Heart right ventricle (tissue), 16 donors: ENCODE results near the gene NFE2L1. TPM values are rescaled to one million over a fixed set of nuclear protein-coding genes. Genes with fewer than 3 reads are reported as not detected.

Experiments used
- ATAC-seq, 8 donors: fragments of 200-7000 bp; cut with Tn5 transposase; one replicate each; pipeline ENCODE4 v1.9.1; 2020; ENCODE audit warnings: mild to moderate bottlenecking in 8 of 8, moderate library complexity in 8 of 8, moderate number of reproducible peaks in 1 of 8
- DNase-seq, 2 donors: peaks; one replicate each; pipeline ENCODE4 v3.0.0-alpha.2; 2020
- H3K27ac ChIP-seq, 10 donors: fragments of 200-600 bp; sonication (generic) in 2 of 10; one replicate each; pipeline versions ENCODE4 v1.5.0 to v1.8.0; 2020 to 2022; ENCODE audit warnings: mild to moderate bottlenecking in 3 of 10
- H3K27me3 ChIP-seq, 7 donors: fragments of 200-600 bp; one replicate each; pipeline ENCODE4 v1.8.0; 2021 to 2022; ENCODE audit warnings: mild to moderate bottlenecking in 2 of 7
- H3K36me3 ChIP-seq, 9 donors: fragments of 200-600 bp; sonication (generic) in 1 of 9; one replicate each; pipeline versions ENCODE4 v1.5.0 to v1.8.0; 2020 to 2022; ENCODE audit warnings: mild to moderate bottlenecking in 2 of 9
- H3K4me1 ChIP-seq, 9 donors: fragments of 200-600 bp; sonication (generic) in 1 of 9; one replicate each; pipeline versions ENCODE4 v1.5.0 to v1.8.0; 2020 to 2022; ENCODE audit warnings: mild to moderate bottlenecking in 4 of 9
- H3K4me3 ChIP-seq, 10 donors: fragments of 200-600 bp; sonication (generic) in 2 of 10; one replicate each; pipeline versions ENCODE4 v1.5.0 to v1.8.0; 2020 to 2022; ENCODE audit warnings: mild to moderate bottlenecking in 7 of 10, moderate library complexity in 2 of 10
- H3K9me3 ChIP-seq, 11 donors: fragments of 200-600 bp in 10 of 11; sonication (generic) in 2 of 11; one replicate each; pipeline versions ENCODE4 v1.5.0 to v1.8.0; 2013 to 2022; ENCODE audit warnings: mild to moderate bottlenecking in 2 of 11, control low read depth in 1 of 11, moderate library complexity in 1 of 11
- WGBS, 2 donors: extraction: QIAGEN DNeasy Blood & Tissue Kit; methylation state at CpG; one replicate each; pipeline ENCODE4 v1.1.7; 2013; ENCODE audit warnings: inconsistent platforms in 1 of 2; 5-methylcytosine and 5-hydroxymethylcytosine counted together
- intact Hi-C, 10 donors: fragments of 100-400 bp; cut with DNase I; formaldehyde crosslinking; loops; one replicate each; pipeline versions ENCODE4 v1.11.1 to v1.14.2; 2022
- polyA plus RNA-seq, 2 donors: library from polyadenylated mRNA; stranded (reverse); fragments of 200-250 nt; gene quantifications; one replicate each; pipeline ENCODE4 v1.2.3, GENCODE V29; 2013
- total RNA-seq, 10 donors: library from RNA; stranded (reverse); fragmentation: NEBNext Ultra II Directional in 3 of 10; extraction: Animal tissue kit (Norgen Biotek cat#: 25700) in 3 of 10; gene quantifications; one replicate each; pipeline versions ENCODE4 v1.2.1 to v1.2.4, GENCODE V29; 2021 to 2023
- TF ChIP-seq, protein P1 (sequence below), 9 donors: fragments of 200-600 bp; sonication (generic) in 2 of 9; IDR thresholded peaks; one replicate each; pipeline versions ENCODE4 v1.5.0 to v1.8.0; 2021 to 2022; ENCODE audit warnings: antibody characterized with exemption in 9 of 9, mild to moderate bottlenecking in 5 of 9, moderate library complexity in 1 of 9
- donor health status: Arrhythmogenic right ventricular cardiomyopathy.
- donor health status: ischemic (EF 13 %, LVEDD 7.1; RV severe dilation, severe dysfunction).
- donor health status: healthy with polysubstance abuse.
- donor health status: DM: no; HTN: yes; CAD: no.
- donor health status: DM: no; HTN: no; CAD: no.
- donor health status: ischemic (EF 25% LVEDD 6.9; RV normal size, moderate dysfunction).
- donor health status: ischemic (EF 25% LVEDD 5.7; RV mildly dilated, moderate dysfunction).
- donor health status: healthy.
- donor health status: DM: yes; HTN: yes; CAD: no.
- donor health status: Ischemic cardiomyopathy.
- donor health status: ischemic (EF 35%, LVEDD 5.7; RV mildly dilated, moderate dysfunction).
- donor health status: nonischemic (EF 11% LVEDD 7.7; RV severe dilation, severe dysfunction).
- donor health status: DM: yes; HTN: yes; CAD: no.
- donor health status: PGD.
- donor health status: ischemic (EF 29% LVEDD 5.4; RV normal size, mild dysfunction).
- donor health status: nonischemic (EF 23%, LVEDD 6.1; RV moderate dilation, normal function).

The NFE2L1 gene
- total and polyA plus RNA-seq, 12 donors: 108 to 1,033 (median 669) TPM

DNA sequence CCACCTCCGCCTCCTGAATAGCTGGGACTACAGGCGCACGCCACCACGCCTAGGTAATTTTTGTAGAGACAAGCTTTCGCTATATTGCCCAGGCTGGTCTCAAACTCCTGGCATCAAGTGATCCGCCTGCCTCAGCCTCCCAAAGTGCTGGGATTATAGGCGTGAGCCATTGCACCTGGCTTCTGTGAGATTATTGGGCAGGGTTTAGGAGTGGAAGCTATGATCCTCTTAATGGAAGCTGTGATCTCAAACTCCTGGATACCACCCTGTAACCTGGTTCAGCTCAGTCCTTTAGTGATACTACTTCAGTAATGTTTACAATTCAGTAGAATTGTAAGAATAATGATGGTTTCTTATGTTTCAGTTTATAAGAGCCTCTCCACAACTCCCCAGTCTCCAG lies 14.1 kb downstream of the NFE2L1 start:
- Histone ChIP-seq H3K36me3 (peaks cover 3 to 100% (median 59%) of the 10 kb centered on the region in 9 donors), H3K27ac (no peak overlapping the region), H3K4me3 (no peak overlapping the region), H3K27me3 (no peaks in the 10 kb centered on the region), H3K9me3 (no peaks in the 10 kb centered on the region), H3K4me1 (peaks cover 2 to 57% (median 37%) of the 10 kb centered on the region in 9 donors)
- no peak for ATAC-seq
- intact Hi-C loops: no loop called here
- WGBS, 2 donors: 95% methylated on average over 7 of the region's 7 CpGs
- no peak for DNase-seq
- TF ChIP-seq, protein P1, sequence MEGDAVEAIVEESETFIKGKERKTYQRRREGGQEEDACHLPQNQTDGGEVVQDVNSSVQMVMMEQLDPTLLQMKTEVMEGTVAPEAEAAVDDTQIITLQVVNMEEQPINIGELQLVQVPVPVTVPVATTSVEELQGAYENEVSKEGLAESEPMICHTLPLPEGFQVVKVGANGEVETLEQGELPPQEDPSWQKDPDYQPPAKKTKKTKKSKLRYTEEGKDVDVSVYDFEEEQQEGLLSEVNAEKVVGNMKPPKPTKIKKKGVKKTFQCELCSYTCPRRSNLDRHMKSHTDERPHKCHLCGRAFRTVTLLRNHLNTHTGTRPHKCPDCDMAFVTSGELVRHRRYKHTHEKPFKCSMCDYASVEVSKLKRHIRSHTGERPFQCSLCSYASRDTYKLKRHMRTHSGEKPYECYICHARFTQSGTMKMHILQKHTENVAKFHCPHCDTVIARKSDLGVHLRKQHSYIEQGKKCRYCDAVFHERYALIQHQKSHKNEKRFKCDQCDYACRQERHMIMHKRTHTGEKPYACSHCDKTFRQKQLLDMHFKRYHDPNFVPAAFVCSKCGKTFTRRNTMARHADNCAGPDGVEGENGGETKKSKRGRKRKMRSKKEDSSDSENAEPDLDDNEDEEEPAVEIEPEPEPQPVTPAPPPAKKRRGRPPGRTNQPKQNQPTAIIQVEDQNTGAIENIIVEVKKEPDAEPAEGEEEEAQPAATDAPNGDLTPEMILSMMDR (IDR thresholded peaks at IDR 0.05): no peak

DNA sequence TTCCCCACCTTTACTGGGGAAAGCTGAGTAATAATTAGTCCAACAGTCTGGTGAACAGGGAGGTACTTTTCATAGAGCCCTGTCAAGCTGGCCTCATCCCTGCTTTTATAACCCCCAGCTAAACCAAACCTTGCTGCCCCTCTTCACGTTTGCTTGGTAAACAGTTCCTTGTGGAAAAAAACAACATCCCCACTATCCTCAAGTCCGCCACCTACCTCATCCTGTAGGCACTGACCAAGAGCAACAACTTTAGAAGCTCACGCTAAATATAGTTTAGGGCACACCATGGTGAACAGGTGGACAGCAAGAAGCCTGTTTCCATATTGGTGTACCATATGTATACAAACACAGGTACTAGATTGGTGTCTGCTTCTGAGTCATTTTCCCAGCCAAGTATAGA lies 16.5 kb downstream of the NFE2L1 start:
- peak overlapping the region in 4 of 10 donors; percentile 2 to 58 (median 10) for H3K27ac ChIP-seq
- intact Hi-C loops: no loop called here
- TF ChIP-seq, protein P1 (IDR thresholded peaks at IDR 0.05): no peak
- 68 to 74% methylated on average over 3 of the region's 3 CpGs for WGBS, 2 donors
- peaks cover 0 to 100% (median 43%) of the 10 kb centered on the region in 9 donors for H3K36me3 ChIP-seq
- DNase-seq (no peak), ATAC-seq (peak in 1 of 8 donors; percentile 30)
- no peak overlapping the region for H3K4me3 ChIP-seq
- H3K4me1 ChIP-seq: peaks cover 0 to 38% (median 22%) of the 10 kb centered on the region in 9 donors
- H3K27me3 ChIP-seq: no peaks in the 10 kb centered on the region
- no peaks in the 10 kb centered on the region for H3K9me3 ChIP-seq

DNA sequence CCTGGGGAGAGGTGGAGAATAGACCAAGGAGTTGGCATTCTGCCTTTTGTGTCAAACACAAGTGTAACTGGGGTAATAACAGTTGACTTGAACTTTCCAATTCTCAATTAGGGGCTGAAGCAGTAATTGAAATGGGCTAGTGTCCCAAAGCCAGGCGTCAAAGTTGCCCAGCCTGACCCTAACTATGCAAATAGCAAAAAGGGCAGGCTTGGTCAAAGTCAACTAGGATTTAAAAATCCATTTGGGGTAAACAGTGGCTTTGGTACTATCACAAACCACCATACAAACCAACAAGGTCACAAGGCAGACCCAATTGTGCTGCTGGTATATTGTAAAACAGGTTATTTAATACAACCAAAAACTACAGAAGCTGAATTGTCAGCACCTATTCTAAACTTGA lies 18.0 kb downstream of the NFE2L1 start:
- no peak for DNase-seq
- TF ChIP-seq, protein P1 (IDR thresholded peaks at IDR 0.05): no peak
- ATAC-seq: no peak
- intact Hi-C loops: no loop called here
- 70 to 82% methylated on average over 1 of the region's 1 CpG for WGBS, 2 donors
- Histone ChIP-seq H3K27ac (peak overlapping the region in 4 of 10 donors; percentile 8 to 58 (median 18)), H3K9me3 (no peaks in the 10 kb centered on the region), H3K27me3 (no peaks in the 10 kb centered on the region), H3K4me3 (no peak overlapping the region), H3K4me1 (peaks cover 0 to 26% (median 12%) of the 10 kb centered on the region in 9 donors), H3K36me3 (peaks cover 0 to 100% (median 31%) of the 10 kb centered on the region in 9 donors)

DNA sequence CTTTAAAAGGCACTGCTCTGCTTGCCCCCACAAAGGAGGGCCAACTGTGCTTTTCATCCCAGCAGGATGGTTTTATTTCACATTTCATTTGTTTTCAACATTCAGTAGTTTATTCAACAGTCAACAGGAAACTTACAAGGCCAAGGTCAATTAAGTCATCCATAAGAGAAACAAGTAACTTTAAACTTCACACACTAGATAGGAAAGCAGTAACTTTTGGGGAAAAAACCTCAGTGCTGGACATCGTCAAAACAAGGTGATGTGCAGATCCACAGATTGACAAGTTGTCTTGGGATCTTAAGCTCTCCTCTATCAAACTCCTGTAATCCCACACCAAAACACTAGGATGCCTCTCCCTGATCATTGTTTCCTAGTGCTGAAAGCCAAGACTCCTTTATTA lies 18.5 kb downstream of the NFE2L1 start:
- peak overlapping the region in 3 of 10 donors; percentile 8 to 58 (median 18) for H3K27ac ChIP-seq
- H3K36me3 ChIP-seq: peaks cover 0 to 100% (median 33%) of the 10 kb centered on the region in 9 donors
- no peaks in the 10 kb centered on the region for H3K27me3 ChIP-seq
- DNase-seq (no peak), ATAC-seq (no peak)
- no peak overlapping the region for H3K4me3 ChIP-seq
- H3K4me1 ChIP-seq: peaks cover 0 to 26% (median 12%) of the 10 kb centered on the region in 9 donors
- 74 to 88% methylated on average over 1 of the region's 1 CpG for WGBS, 2 donors
- H3K9me3 ChIP-seq: no peaks in the 10 kb centered on the region
- intact Hi-C loops: no loop called here
- TF ChIP-seq, protein P1 (IDR thresholded peaks at IDR 0.05): no peak
